GM08714 (cell line): ENCODE measurements around the gene CCDC88C.
A peak's percentile ranks its signal among the peaks of the same experiment; 100 is the strongest.

Experiments
- H3K4me3 ChIP-seq: fragments of 200-500 bp; sonication (Bioruptor generic); 2 replicates; pipeline ENCODE4 v1.5.1; 2014; ENCODE audit warnings: mild to moderate bottlenecking, low read length, inconsistent platforms
- ZNF274 ChIP-seq: IDR thresholded peaks from 2 replicates; pipeline ENCODE4 v1.6.1; 2012; ENCODE audit warnings: mild to moderate bottlenecking, low read depth, low read length

The CCDC88C gene

GRCh38 chr14:91373591-91374254 is 43.9 kb downstream of the CCDC88C start:
- H3K4me3 ChIP-seq: peak overlapping the region; percentile 15; the same call in 1 of the 2 replicates

GRCh38 chr14:91372671-91373495 is 44.7 kb downstream of the CCDC88C start:
- peak overlapping the region; percentile 40; the same call in 1 of the 2 replicates for H3K4me3 ChIP-seq
- TF ChIP-seq ZNF274: no peak

More at GRCh38 chr14:91373591-91374254, 43.9 kb downstream of the CCDC88C start:
- TF ChIP-seq ZNF274: no peak

GRCh38 chr14:91371990-91372375 is 45.6 kb downstream of the CCDC88C start:
- H3K4me3 ChIP-seq: no peak overlapping the region; the same call in 1 of the 2 replicates
- no peak for TF ChIP-seq ZNF274

- TF ChIP-seq ZNF274: no peak
- no peak overlapping the region; the same call in 1 of the 2 replicates for H3K4me3 ChIP-seq
Measured at GRCh38 chr14:91371011-91371989, 46.3 kb downstream of the CCDC88C start.

GRCh38 chr14:91369628-91370445 is 47.8 kb downstream of the CCDC88C start:
- no peak for TF ChIP-seq ZNF274
- no peak overlapping the region for H3K4me3 ChIP-seq

- no peak for TF ChIP-seq ZNF274
- no peak overlapping the region for H3K4me3 ChIP-seq
Measured at GRCh38 chr14:91368776-91369416, 48.7 kb downstream of the CCDC88C start.

GRCh38 chr14:91367173-91368171 is 50.1 kb downstream of the CCDC88C start:
- peak overlapping the region; percentile 31; the same call in 1 of the 2 replicates for H3K4me3 ChIP-seq
- TF ChIP-seq ZNF274: no peak

- TF ChIP-seq ZNF274: no peak
- peak overlapping the region; percentile 6; the same call in 1 of the 2 replicates for H3K4me3 ChIP-seq
Measured at GRCh38 chr14:91366749-91367148, 50.9 kb downstream of the CCDC88C start.

GRCh38 chr14:91365552-91365951 is 52.1 kb downstream of the CCDC88C start:
- no peak overlapping the region; the same call in 1 of the 2 replicates for H3K4me3 ChIP-seq
- no peak for TF ChIP-seq ZNF274

- peak overlapping the region; percentile 5; the same call in 1 of the 2 replicates for H3K4me3 ChIP-seq
- TF ChIP-seq ZNF274: no peak
Measured at GRCh38 chr14:91364524-91365270, 52.9 kb downstream of the CCDC88C start.
